Upper lobe of right lung (tissue), 1 donor: ENCODE results near the gene TOMM7. TPM values are rescaled to one million over a fixed set of nuclear protein-coding genes. Genes with fewer than 3 reads are reported as not detected.
"Not testable (repeated sequence)": the region's sequence is repeated elsewhere in the genome, so short reads cannot be mapped to it uniquely, and the experiment has no call there.

Experiments
- ATAC-seq: fragments of 200-7000 bp; cut with Tn5 transposase; one replicate; pipeline ENCODE4 v1.9.1; 2020; ENCODE audit warnings: mild to moderate bottlenecking, moderate library complexity
- DNase-seq: peaks from one replicate; pipeline ENCODE4 v3.0.0-alpha.2; 2020
- H3K27ac ChIP-seq: fragments of 200-600 bp; one replicate; pipeline ENCODE4 v1.8.0; 2022
- H3K27me3 ChIP-seq: fragments of 200-600 bp; one replicate; pipeline ENCODE4 v1.8.0; 2022; ENCODE audit warnings: mild to moderate bottlenecking
- H3K36me3 ChIP-seq: fragments of 200-600 bp; one replicate; pipeline ENCODE4 v1.8.0; 2022
- H3K4me1 ChIP-seq: fragments of 200-600 bp; one replicate; pipeline ENCODE4 v1.8.0; 2022
- H3K4me3 ChIP-seq: fragments of 200-600 bp; one replicate; pipeline ENCODE4 v1.8.0; 2022; ENCODE audit warnings: mild to moderate bottlenecking
- H3K9me3 ChIP-seq: fragments of 200-600 bp; one replicate; pipeline ENCODE4 v1.8.0; 2022
- intact Hi-C: fragments of 100-400 bp; cut with DNase I; formaldehyde crosslinking; loops from one replicate; pipeline ENCODE4 v1.11.0; 2022
- total RNA-seq: library from RNA; stranded (reverse); fragmentation: NEBNext Ultra II Directional; extraction: Animal tissue kit (Norgen Biotek cat#: 25700); gene quantifications from one replicate; pipeline ENCODE4 v1.2.1, GENCODE V29; 2021
- TF ChIP-seq, protein P1 (sequence below): fragments of 200-600 bp; IDR thresholded peaks from one replicate; pipeline ENCODE4 v1.8.0; 2022; ENCODE audit warnings: antibody characterized with exemption
- donor health status: DM: no; HTN: yes; CAD: no; lungs with severe emphysema.

Gene TOMM7
- total RNA-seq, 1 donor from 2014 or later = 361 TPM

DNA sequence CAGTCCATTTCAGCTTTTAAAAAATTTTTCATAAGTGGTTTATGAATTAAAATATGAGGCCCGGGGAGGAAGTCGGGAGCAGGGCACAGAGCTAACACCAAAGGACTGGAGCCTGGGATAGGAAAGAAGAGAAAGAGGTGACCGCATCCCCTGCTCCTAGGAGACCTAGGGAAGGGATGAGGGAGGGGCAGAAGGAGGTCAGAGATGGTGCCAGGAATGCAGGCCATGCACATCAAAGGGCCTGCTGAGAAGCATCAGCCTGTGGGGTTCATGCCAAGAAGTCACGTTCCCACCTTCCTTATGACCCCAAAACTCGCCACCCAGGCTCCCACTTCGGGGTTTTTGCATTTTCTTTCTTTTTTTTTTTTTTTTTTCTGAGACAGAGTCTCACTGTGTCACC is 14.7 kb upstream of the TOMM7 start:
- Histone ChIP-seq H3K4me1 (no peaks in the 10 kb centered on the region), H3K36me3 (no peaks in the 10 kb centered on the region), H3K27me3 (no peaks in the 10 kb centered on the region), H3K27ac (no peak overlapping the region), H3K4me3 (no peak overlapping the region), H3K9me3 (no peaks in the 10 kb centered on the region)
- TF ChIP-seq, protein P1, sequence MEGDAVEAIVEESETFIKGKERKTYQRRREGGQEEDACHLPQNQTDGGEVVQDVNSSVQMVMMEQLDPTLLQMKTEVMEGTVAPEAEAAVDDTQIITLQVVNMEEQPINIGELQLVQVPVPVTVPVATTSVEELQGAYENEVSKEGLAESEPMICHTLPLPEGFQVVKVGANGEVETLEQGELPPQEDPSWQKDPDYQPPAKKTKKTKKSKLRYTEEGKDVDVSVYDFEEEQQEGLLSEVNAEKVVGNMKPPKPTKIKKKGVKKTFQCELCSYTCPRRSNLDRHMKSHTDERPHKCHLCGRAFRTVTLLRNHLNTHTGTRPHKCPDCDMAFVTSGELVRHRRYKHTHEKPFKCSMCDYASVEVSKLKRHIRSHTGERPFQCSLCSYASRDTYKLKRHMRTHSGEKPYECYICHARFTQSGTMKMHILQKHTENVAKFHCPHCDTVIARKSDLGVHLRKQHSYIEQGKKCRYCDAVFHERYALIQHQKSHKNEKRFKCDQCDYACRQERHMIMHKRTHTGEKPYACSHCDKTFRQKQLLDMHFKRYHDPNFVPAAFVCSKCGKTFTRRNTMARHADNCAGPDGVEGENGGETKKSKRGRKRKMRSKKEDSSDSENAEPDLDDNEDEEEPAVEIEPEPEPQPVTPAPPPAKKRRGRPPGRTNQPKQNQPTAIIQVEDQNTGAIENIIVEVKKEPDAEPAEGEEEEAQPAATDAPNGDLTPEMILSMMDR = no peak
- intact Hi-C loops = no loop called here
- ATAC-seq (no peak), DNase-seq (no peak)

DNA sequence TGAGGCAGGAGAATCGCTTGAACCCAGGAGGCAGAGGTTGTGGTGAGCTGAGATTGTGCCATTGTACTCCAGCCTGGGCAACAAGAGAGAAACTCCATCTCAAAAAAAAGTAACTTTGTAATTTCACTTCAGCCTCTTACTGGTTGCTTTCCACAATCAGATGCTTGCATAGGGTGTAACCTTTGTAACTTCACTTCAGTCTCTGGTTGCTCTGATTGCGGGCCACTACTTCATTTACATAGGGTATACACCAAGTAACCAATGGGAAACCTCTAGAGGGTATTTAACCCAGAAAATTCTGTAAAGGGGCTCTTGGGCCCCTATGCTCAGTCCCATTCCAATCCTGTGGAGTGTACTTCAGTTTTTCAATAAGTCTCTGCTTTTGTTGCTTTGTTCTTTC is 13.9 kb upstream of the TOMM7 start:
- DNase-seq, H3K36me3 ChIP-seq, H3K4me3 ChIP-seq, H3K27me3 ChIP-seq, ATAC-seq, H3K4me1 ChIP-seq, intact Hi-C loops, H3K27ac ChIP-seq, H3K9me3 ChIP-seq: not testable (repeated sequence)

DNA sequence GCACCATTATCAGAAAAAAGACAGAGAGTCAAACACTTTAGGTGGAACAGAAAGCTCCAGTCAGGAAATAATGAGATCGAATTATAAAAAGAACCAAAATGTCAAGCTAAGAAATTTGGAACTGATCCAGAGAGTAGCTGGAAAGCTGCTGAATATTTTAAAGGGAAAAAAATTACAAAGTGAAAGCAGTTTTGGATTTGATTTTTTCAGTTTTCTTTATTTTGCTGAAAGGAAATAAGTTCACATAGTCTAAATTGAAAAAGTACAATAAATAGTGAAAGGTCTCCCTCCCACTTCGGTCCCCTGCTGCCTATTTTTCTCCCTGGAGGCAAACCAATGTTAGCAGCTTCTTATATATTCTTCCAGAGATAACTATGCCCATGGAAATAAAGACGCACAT is 11.3 kb upstream of the TOMM7 start:
- TF ChIP-seq, protein P1 = no peak
- Histone ChIP-seq H3K36me3 (no peaks in the 10 kb centered on the region), H3K9me3 (no peaks in the 10 kb centered on the region), H3K4me1 (no peaks in the 10 kb centered on the region), H3K27ac (no peak overlapping the region), H3K27me3 (no peaks in the 10 kb centered on the region), H3K4me3 (no peak overlapping the region)
- DNase-seq (no peak), ATAC-seq (no peak)
- intact Hi-C loops = no loop called here

DNA sequence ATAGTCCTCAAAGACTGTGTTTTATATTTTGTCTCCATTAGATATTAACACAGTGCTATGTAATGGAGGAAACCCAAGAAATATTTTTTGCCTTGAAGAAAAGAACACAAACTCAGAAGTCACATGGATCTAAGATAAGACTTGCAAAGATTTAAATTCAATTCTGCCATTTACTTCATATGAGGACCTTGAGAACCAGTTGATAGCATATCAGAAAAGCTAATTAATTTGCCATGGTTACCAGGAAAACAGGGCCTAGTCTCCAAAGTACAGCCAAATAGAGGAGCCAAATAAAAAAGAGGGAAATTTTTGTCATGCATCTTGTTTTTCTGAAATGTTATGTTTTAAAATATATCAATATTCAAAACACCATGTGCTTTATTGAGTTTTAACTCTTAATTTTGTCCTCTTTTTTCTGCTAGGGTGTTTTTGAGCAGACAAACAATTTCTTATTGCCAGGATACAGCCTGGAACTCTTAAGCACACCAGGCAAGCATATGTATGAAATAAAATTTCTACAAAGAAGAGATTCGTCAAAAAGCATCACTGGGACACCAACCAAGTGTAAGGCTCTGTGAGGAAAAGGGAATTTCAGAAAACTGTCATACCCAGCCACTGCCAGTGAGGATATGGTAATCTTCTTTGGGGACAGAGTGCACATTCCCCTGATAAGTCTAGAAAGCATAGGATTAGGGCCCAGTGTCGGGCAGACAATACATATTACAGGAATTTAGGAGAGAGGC is 10.6 kb upstream of the TOMM7 start:
- Histone ChIP-seq H3K9me3 (no peaks in the 10 kb centered on the region), H3K27me3 (no peaks in the 10 kb centered on the region), H3K27ac (no peak overlapping the region), H3K36me3 (no peaks in the 10 kb centered on the region), H3K4me3 (no peak overlapping the region), H3K4me1 (no peaks in the 10 kb centered on the region)
- TF ChIP-seq, protein P1 = no peak
- DNase-seq (no peak), ATAC-seq (no peak)
- intact Hi-C loops = no loop called here

DNA sequence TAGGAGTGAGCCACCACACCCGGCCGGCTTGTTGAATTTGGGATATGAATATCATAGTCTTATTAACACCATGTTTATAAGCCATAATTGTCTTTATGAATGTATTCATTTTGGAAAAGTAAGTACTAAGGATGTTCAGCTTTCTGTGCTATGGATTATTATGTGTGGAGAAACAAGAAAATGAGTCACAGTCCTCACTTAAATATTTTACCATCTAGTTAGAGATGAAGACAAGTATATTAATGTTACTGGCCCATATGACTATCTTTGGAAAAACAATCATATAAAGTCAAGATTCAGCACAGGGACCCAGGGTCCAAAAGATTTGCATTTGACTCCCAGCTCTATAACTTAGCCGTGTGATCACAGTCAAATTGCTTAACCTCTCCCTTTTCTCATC is 9.8 kb upstream of the TOMM7 start:
- Histone ChIP-seq H3K27ac (no peak overlapping the region), H3K9me3 (no peaks in the 10 kb centered on the region), H3K36me3 (no peaks in the 10 kb centered on the region), H3K4me1 (no peaks in the 10 kb centered on the region), H3K4me3 (no peak overlapping the region), H3K27me3 (no peaks in the 10 kb centered on the region)
- DNase-seq = no peak
- TF ChIP-seq, protein P1 = no peak
- intact Hi-C loops = no loop called here
- no peak for ATAC-seq

DNA sequence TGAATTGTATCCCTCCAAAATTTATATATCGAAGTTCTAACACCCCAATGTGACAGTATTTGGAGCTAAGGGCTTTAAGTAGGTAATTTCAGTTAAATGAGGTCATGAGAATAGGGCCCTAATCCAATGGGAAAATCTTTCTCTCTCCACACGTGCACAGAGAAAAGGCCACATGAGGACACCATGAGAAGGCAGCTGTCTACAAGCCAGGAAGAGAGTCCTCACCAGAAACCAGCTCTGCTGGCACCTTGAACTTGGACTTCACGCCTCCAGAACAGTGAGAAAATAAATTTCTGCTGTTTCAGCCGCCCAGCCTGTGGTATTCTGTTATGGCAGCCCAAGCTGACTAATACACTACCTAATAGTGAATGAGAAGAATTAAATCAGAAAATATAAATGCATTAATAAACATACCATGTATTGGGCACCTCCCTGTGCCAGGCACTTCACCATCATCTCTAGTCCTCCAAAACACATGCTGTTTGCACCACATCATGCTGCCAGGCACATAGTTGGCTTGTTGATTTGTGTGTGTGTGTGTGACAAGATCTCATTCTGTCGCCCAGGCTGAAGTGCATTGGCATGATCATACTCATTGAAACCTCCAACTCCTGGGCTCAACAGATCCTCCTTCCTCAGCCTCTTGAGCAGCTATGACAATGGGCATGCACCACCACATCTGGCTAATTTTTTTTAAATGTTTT is 9.1 kb upstream of the TOMM7 start:
- Histone ChIP-seq H3K36me3 (no peaks in the 10 kb centered on the region), H3K27me3 (no peaks in the 10 kb centered on the region), H3K4me3 (no peak overlapping the region), H3K9me3 (no peaks in the 10 kb centered on the region), H3K27ac (no peak overlapping the region), H3K4me1 (no peaks in the 10 kb centered on the region)
- ATAC-seq (no peak), DNase-seq (no peak)
- TF ChIP-seq, protein P1 = no peak
- intact Hi-C loops = no loop called here
